ENCODE results near the gene PLA2G3. TPM values are rescaled to one million over a fixed set of nuclear protein-coding genes. Genes with fewer than 3 reads are reported as not detected.

PLA2G3 gene
- total and polyA plus RNA-seq, 2 experiments from 2014 or later = not detected

DNA sequence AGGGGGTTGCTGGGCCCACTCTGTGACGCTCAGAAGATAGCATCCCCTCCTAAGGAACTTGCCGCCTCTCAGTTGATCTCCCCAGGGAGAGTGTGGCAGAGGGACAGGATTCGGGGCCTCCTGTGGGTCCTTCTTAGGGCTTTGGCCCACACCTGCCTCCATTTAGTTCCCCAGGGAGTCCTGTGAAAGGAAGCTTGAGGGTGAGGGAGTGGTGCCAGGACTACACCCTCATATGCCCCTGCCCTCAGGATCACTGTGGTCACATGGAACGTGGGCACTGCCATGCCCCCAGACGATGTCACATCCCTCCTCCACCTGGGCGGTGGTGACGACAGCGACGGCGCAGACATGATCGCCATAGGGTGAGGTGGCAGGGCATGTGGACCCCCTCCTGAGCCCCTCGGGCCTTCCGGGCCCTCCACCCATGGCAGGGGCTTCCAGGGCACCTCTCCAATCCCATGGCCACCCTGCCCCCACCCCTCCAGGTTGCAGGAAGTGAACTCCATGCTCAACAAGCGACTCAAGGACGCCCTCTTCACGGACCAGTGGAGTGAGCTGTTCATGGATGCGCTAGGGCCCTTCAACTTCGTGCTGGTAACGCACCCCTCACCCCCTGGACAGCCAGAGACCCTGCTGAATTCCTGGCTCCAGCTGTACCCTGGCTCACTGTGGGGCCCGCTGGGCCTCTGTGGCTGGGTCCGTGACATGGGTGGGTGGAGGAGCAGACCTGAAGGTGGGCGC lies 14.0 kb downstream of the PLA2G3 start:
- Histone ChIP-seq H3K27ac (no peak overlapping the region), H3K9me2 (ENCODE audit: insufficient read depth) (no peaks in the 10 kb centered on the region), H3K9ac (no peak overlapping the region), H3K27me3 (replicated peaks; ENCODE audit: insufficient read depth) (peaks cover 16% of the 10 kb centered on the region), H4K20me1 (ENCODE audit: insufficient read depth) (no peaks in the 10 kb centered on the region), H3K4me3 (no peak overlapping the region), H2AFZ (no peak overlapping the region), H3K36me3 (ENCODE audit: low read depth) (no peaks in the 10 kb centered on the region), H3K9me3 (ENCODE audit: low read depth) (no peaks in the 10 kb centered on the region), H3F3A (ENCODE audit: insufficient read depth) (no peaks in the 10 kb centered on the region), H3K4me2 (ENCODE audit: unreplicated experiment) (no peak overlapping the region), H3K79me2 (ENCODE audit: insufficient read depth) (no peaks in the 10 kb centered on the region), H3K4me1 (ENCODE audit: insufficient read depth) (no peaks in the 10 kb centered on the region)
- no peak for TF ChIP-seq EZH2phosphoT487 (IDR thresholded peaks at IDR 0.05; ENCODE audit: insufficient read depth, low read depth)
- TF ChIP-seq EZH2 (IDR thresholded peaks at IDR 0.05; ENCODE audit: insufficient read depth, poor library complexity, severe bottlenecking) = no peak
- in situ Hi-C loops (cut with MboI) = no loop called here
- no peak for DNase-seq
- WGBS, 2 experiments (ENCODE audit: low coverage in 1 of 2, low lambda C conversion rate in 2 of 2, missing lambda C conversion rate in 2 of 2) = 85 to 89% methylated on average over 16 to 22 of the region's 22 CpGs

DNA sequence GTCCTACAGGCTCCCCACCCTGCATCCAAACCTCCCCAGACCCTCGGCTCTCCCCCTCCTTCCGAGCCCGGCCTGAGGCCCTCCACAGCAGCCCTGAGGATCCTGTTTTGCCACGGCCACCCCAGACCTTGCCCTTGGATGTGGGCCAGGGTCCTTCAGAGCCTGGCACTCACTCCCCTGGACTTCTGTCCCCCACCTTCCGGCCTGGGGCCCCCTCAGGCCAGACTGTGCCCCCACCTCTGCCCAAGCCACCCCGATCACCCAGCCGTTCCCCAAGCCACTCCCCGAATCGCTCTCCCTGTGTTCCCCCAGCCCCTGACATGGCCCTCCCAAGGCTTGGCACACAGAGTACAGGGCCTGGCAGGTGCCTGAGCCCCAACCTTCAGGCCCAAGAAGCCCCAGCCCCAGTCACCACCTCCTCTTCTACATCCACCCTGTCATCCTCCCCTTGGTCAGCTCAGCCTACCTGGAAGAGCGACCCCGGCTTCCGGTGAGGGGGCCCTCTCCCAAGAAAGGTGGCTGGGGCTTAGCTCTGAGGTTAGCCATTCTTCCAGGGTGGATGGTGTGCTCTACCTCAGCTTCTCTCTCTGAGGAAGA lies 14.7 kb downstream of the PLA2G3 start:
- H3K9ac ChIP-seq = no peak overlapping the region
- TF ChIP-seq EZH2phosphoT487 (IDR thresholded peaks at IDR 0.05; ENCODE audit: insufficient read depth, low read depth) (no peak), EZH2 (IDR thresholded peaks at IDR 0.05; ENCODE audit: insufficient read depth, poor library complexity, severe bottlenecking) (no peak)
- WGBS, 2 experiments (ENCODE audit: low coverage in 1 of 2, low lambda C conversion rate in 2 of 2, missing lambda C conversion rate in 2 of 2) = 79 to 81% methylated on average over 6 to 12 of the region's 12 CpGs
- peaks cover 16% of the 10 kb centered on the region for H3K27me3 ChIP-seq (replicated peaks; ENCODE audit: insufficient read depth)
- H3K4me1 ChIP-seq (ENCODE audit: insufficient read depth) = no peaks in the 10 kb centered on the region
- H3K36me3 ChIP-seq (ENCODE audit: low read depth) = no peaks in the 10 kb centered on the region
- no peaks in the 10 kb centered on the region for H3K79me2 ChIP-seq (ENCODE audit: insufficient read depth)
- H3K4me3 ChIP-seq = no peak overlapping the region
- in situ Hi-C loops (cut with MboI) = no loop called here
- H3F3A ChIP-seq (ENCODE audit: insufficient read depth) = no peaks in the 10 kb centered on the region
- H4K20me1 ChIP-seq (ENCODE audit: insufficient read depth) = no peaks in the 10 kb centered on the region
- no peak for DNase-seq
- H3K9me2 ChIP-seq (ENCODE audit: insufficient read depth) = no peaks in the 10 kb centered on the region
- no peak overlapping the region for H3K4me2 ChIP-seq (ENCODE audit: unreplicated experiment)
- no peak overlapping the region for H2AFZ ChIP-seq
- no peaks in the 10 kb centered on the region for H3K9me3 ChIP-seq (ENCODE audit: low read depth)
- no peak overlapping the region for H3K27ac ChIP-seq

DNA sequence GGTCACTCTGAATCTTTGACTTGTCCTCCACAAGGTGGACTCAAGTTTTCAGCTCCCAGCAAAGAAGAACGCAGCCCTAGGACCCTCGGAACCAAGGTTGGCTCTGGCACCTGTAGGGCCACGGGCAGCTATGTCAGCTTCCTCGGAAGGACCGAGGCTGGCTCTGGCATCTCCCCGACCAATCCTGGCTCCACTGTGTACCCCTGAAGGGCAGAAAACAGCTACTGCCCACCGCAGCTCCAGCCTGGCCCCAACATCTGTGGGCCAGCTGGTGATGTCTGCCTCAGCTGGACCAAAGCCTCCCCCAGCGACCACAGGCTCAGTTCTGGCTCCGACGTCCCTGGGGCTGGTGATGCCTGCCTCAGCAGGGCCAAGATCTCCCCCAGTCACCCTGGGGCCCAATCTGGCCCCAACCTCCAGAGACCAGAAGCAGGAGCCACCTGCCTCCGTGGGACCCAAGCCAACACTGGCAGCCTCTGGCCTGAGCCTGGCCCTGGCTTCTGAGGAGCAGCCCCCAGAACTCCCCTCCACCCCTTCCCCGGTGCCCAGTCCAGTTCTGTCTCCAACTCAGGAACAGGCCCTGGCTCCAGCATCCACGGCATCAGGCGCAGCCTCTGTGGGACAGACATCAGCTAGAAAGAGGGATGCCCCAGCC lies 15.4 kb downstream of the PLA2G3 start:
- H3K9me2 ChIP-seq (ENCODE audit: insufficient read depth) = no peaks in the 10 kb centered on the region
- peaks cover 16% of the 10 kb centered on the region for H3K27me3 ChIP-seq (replicated peaks; ENCODE audit: insufficient read depth)
- WGBS, 2 experiments (ENCODE audit: low coverage in 1 of 2, low lambda C conversion rate in 2 of 2, missing lambda C conversion rate in 2 of 2) = 43 to 62% methylated on average over 12 to 14 of the region's 14 CpGs
- H3K9ac ChIP-seq = no peak overlapping the region
- no peaks in the 10 kb centered on the region for H3F3A ChIP-seq (ENCODE audit: insufficient read depth)
- no peak overlapping the region for H3K27ac ChIP-seq
- H4K20me1 ChIP-seq (ENCODE audit: insufficient read depth) = no peaks in the 10 kb centered on the region
- no peak overlapping the region for H3K4me2 ChIP-seq (ENCODE audit: unreplicated experiment)
- H2AFZ ChIP-seq = no peak overlapping the region
- no peak overlapping the region for H3K4me3 ChIP-seq
- no peak for DNase-seq
- no peaks in the 10 kb centered on the region for H3K4me1 ChIP-seq (ENCODE audit: insufficient read depth)
- no peaks in the 10 kb centered on the region for H3K36me3 ChIP-seq (ENCODE audit: low read depth)
- H3K79me2 ChIP-seq (ENCODE audit: insufficient read depth) = no peaks in the 10 kb centered on the region
- TF ChIP-seq EZH2phosphoT487 (IDR thresholded peaks at IDR 0.05; ENCODE audit: insufficient read depth, low read depth) = no peak
- in situ Hi-C loops (cut with MboI) = no loop called here
- no peaks in the 10 kb centered on the region for H3K9me3 ChIP-seq (ENCODE audit: low read depth)

DNA sequence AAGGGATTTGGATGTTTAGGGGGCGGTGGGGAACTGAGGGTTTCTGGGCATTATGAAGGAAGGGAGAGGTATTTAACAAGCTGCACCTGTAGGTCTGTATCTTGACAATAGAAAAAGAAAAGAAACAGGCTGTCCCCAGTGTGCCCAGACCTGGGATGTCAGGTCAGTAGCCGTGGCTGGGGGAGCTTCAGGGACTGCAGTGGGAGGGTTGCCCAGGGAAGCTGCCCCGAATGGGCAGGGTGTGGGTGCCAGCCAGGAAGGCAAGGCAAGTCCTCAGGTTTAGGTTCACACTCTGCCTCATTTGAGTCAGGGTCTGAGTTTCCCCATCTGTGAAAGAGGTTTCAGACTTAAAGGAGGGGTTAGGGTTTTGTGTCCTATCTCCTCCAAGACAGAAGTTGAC lies 16.0 kb downstream of the PLA2G3 start:
- Histone ChIP-seq H3K4me1 (ENCODE audit: insufficient read depth) (no peaks in the 10 kb centered on the region), H3K9ac (no peak overlapping the region), H4K20me1 (ENCODE audit: insufficient read depth) (no peaks in the 10 kb centered on the region), H3K9me3 (ENCODE audit: low read depth) (no peaks in the 10 kb centered on the region), H3K27ac (no peak overlapping the region), H3F3A (ENCODE audit: insufficient read depth) (no peaks in the 10 kb centered on the region), H3K9me2 (ENCODE audit: insufficient read depth) (no peaks in the 10 kb centered on the region), H3K79me2 (ENCODE audit: insufficient read depth) (no peaks in the 10 kb centered on the region), H2AFZ (no peak overlapping the region), H3K4me2 (ENCODE audit: unreplicated experiment) (no peak overlapping the region), H3K4me3 (no peak overlapping the region), H3K27me3 (replicated peaks; ENCODE audit: insufficient read depth) (peaks cover 16% of the 10 kb centered on the region), H3K36me3 (ENCODE audit: low read depth) (no peaks in the 10 kb centered on the region)
- DNase-seq = no peak
- WGBS, 2 experiments (ENCODE audit: low coverage in 1 of 2, low lambda C conversion rate in 2 of 2, missing lambda C conversion rate in 2 of 2) = 44 to 61% methylated on average over 3 of the region's 3 CpGs
- TF ChIP-seq EZH2phosphoT487 (IDR thresholded peaks at IDR 0.05; ENCODE audit: insufficient read depth, low read depth) (no peak), EZH2 (IDR thresholded peaks at IDR 0.05; ENCODE audit: insufficient read depth, poor library complexity, severe bottlenecking) (no peak)
- in situ Hi-C loops (cut with MboI) = no loop called here
